Neuron (in vitro differentiated cells): ENCODE measurements around the gene NEO1.

ENCODE experiments used
- H2AFZ ChIP-seq: one replicate; pipeline ENCODE4 v1.6.1; 2013; ENCODE audit warnings: low read depth, mild to moderate bottlenecking, inconsistent platforms, low read length, moderate library complexity
- H3K27me3 ChIP-seq: one replicate; pipeline ENCODE4 v1.6.1; 2013; ENCODE audit warnings: low read length; ENCODE audit not compliant: insufficient read depth
- H3K36me3 ChIP-seq: one replicate; pipeline ENCODE4 v1.6.1; 2013; ENCODE audit warnings: low read length; ENCODE audit not compliant: insufficient read depth
- H3K4me1 ChIP-seq: one replicate; pipeline ENCODE4 v1.6.1; 2013; ENCODE audit warnings: low read length; ENCODE audit not compliant: insufficient read depth
- H3K4me3 ChIP-seq: 2 replicates; pipeline ENCODE4 v1.5.1; 2013; ENCODE audit warnings: mild to moderate bottlenecking, low read length, moderate library complexity
- H3K9me3 ChIP-seq: one replicate; pipeline ENCODE4 v1.6.1; 2013; ENCODE audit warnings: low read length

NEO1 gene

GRCh38 chr15:73069109-73069508 is 16.8 kb downstream of the NEO1 start:
- Histone ChIP-seq H3K4me3 (no peak overlapping the region), H3K27me3 (no peaks in the 10 kb centered on the region), H3K9me3 (no peaks in the 10 kb centered on the region), H2AFZ (no peak overlapping the region), H3K4me1 (no peaks in the 10 kb centered on the region), H3K36me3 (no peaks in the 10 kb centered on the region)

GRCh38 chr15:73072894-73073293 is 20.6 kb downstream of the NEO1 start:
- H3K9me3 ChIP-seq = no peaks in the 10 kb centered on the region
- no peak overlapping the region for H2AFZ ChIP-seq
- no peaks in the 10 kb centered on the region for H3K36me3 ChIP-seq
- H3K27me3 ChIP-seq = no peaks in the 10 kb centered on the region
- H3K4me1 ChIP-seq = no peaks in the 10 kb centered on the region
- no peak overlapping the region for H3K4me3 ChIP-seq

DNA sequence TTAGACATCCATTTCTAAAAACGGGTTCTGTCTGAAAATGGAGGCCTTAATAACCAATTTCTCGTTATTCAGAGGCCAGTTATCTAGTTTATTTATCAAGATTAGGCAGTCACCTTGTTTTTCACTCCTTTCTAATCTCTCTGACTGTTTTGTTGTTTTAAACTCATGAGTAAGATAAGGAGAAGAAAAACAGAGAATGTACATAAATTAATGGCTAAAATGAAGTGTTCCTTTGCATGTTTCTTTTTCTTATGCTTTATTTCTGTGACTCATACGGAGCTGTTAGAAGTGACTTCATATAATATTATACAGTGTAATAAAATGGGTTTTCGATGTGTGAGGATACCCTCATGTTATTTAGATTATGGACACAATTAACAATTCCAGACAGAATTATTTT is 22.0 kb downstream of the NEO1 start:
- no peak overlapping the region for H2AFZ ChIP-seq
- no peaks in the 10 kb centered on the region for H3K9me3 ChIP-seq
- no peaks in the 10 kb centered on the region for H3K27me3 ChIP-seq
- H3K4me3 ChIP-seq = no peak overlapping the region
- H3K4me1 ChIP-seq = no peaks in the 10 kb centered on the region
- no peaks in the 10 kb centered on the region for H3K36me3 ChIP-seq

- Histone ChIP-seq H3K4me3 (no peak overlapping the region), H2AFZ (no peak overlapping the region), H3K27me3 (no peaks in the 10 kb centered on the region), H3K36me3 (no peaks in the 10 kb centered on the region), H3K9me3 (no peaks in the 10 kb centered on the region), H3K4me1 (no peaks in the 10 kb centered on the region)
These were observed 23.0 kb downstream of the NEO1 start for GRCh38 chr15:73075160-73075859.

DNA sequence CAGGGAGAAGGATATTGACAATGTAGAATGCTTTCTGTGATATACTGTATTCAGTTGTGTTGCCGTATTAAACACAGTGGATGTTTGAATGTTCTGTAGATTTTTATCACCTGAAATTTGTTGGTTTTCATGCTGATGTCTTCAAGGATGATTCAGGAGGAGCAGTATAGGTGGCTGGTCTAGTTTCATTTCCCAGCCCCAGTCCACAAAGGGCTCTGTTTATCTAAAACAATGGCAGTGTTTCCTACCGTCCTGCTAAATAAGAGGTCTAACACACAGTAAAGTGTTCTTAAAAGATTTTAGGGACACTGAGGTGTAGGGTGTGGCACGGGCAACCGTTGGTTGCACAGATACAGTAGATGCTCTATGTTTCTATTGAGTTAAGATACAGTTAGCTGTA is 26.0 kb downstream of the NEO1 start:
- Histone ChIP-seq H3K4me3 (no peak overlapping the region), H3K4me1 (peaks cover 6% of the 10 kb centered on the region), H3K27me3 (no peaks in the 10 kb centered on the region), H3K36me3 (no peaks in the 10 kb centered on the region), H2AFZ (no peak overlapping the region), H3K9me3 (no peaks in the 10 kb centered on the region)

GRCh38 chr15:73078722-73079121 is 26.5 kb downstream of the NEO1 start:
- Histone ChIP-seq H3K4me1 (peaks cover 6% of the 10 kb centered on the region), H2AFZ (no peak overlapping the region), H3K36me3 (no peaks in the 10 kb centered on the region), H3K4me3 (no peak overlapping the region), H3K9me3 (no peaks in the 10 kb centered on the region), H3K27me3 (no peaks in the 10 kb centered on the region)

DNA sequence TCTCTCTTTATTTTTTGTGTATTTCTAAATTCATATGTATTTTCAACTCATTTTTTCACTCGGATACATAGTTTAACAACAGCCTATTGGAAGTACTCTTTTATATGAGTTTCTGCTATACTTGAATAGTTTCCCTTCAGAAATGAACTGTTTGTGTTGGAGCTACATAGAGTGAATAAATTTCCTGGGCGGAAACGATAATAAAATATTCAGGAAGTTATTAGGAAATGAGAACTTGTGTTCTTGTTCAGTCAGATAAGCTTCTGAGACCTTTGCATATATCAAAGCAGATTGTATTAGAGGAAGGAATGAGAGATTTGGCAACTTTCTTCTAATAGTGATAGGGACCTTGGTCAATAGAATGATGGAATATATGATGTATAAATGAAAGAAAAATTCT is 27.3 kb downstream of the NEO1 start:
- H3K4me3 ChIP-seq = no peak overlapping the region
- H3K36me3 ChIP-seq = no peaks in the 10 kb centered on the region
- peaks cover 6% of the 10 kb centered on the region for H3K4me1 ChIP-seq
- H2AFZ ChIP-seq = no peak overlapping the region
- no peaks in the 10 kb centered on the region for H3K9me3 ChIP-seq
- no peaks in the 10 kb centered on the region for H3K27me3 ChIP-seq

GRCh38 chr15:73081321-73081958 is 29.2 kb downstream of the NEO1 start:
- Histone ChIP-seq H3K9me3 (no peaks in the 10 kb centered on the region), H3K36me3 (no peaks in the 10 kb centered on the region), H3K27me3 (no peaks in the 10 kb centered on the region), H3K4me3 (no peak overlapping the region), H3K4me1 (peaks cover 6% of the 10 kb centered on the region), H2AFZ (no peak overlapping the region)

DNA sequence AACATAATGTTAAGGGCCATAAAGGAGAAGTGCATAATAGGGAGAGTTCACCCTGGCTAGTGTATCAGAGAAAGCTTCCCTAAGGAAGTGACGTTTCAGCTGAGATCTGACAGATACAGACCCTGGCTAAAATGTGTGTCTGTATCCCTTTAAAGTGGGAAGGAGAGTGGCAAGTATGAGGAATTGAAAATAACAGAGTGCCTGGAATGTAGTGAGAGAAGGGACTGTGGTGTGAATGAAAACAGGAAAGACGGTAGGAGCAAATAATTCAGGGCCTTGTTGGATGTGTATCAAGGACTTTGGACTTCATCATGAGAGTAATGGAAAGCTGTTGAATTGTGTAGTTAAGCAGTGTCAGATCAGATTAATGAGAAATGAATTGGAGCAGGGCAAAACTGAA is 30.5 kb downstream of the NEO1 start:
- H3K4me3 ChIP-seq = no peak overlapping the region
- H3K27me3 ChIP-seq = no peaks in the 10 kb centered on the region
- no peak overlapping the region for H2AFZ ChIP-seq
- peaks cover 6% of the 10 kb centered on the region for H3K4me1 ChIP-seq
- H3K9me3 ChIP-seq = no peaks in the 10 kb centered on the region
- no peaks in the 10 kb centered on the region for H3K36me3 ChIP-seq

DNA sequence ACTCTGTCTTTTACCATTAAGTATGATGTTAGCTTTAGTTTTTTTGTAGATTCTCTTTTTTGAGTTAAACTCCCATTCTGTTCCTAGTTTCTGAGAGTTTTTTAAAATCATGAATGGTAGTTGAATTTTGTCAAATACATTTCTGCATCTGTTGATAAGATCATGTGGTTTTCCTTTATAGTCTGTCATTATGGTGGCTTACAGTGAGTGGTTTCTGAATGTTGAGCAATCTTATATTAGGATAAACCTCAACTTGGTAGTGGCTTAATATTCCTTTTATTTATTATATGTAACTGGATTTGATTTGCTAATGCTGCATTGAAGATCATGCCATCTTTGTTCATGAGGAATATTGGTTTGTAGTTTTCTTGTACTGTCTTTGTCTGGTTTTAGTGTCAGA is 34.8 kb downstream of the NEO1 start:
- no peaks in the 10 kb centered on the region for H3K36me3 ChIP-seq
- no peak overlapping the region for H3K4me3 ChIP-seq
- H3K4me1 ChIP-seq = peaks cover 6% of the 10 kb centered on the region
- H3K27me3 ChIP-seq = no peaks in the 10 kb centered on the region
- no peak overlapping the region for H2AFZ ChIP-seq
- H3K9me3 ChIP-seq = no peaks in the 10 kb centered on the region

DNA sequence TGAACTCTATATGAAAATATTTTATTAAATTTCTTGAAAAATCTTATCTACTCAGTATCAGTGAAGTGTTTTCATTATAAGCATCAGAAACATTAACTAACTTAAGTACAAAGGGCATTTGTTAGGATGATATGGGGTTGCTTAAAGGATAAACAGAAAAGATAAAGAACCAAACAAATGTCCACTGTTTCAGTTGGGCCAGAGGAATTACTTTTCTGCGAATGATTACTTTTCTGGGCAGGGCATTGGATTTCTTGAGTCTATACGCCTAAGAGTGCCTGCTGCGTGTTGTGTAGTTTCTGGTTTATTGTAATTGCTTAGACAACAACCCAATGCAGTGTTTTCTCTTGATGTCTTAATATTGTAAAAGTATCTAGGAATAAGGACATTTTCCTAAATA is 52.8 kb downstream of the NEO1 start:
- no peak overlapping the region for H3K4me3 ChIP-seq
- H2AFZ ChIP-seq = no peak overlapping the region
- H3K4me1 ChIP-seq = no peaks in the 10 kb centered on the region

GRCh38 chr15:73108676-73109075 is 56.4 kb downstream of the NEO1 start:
- H3K9me3 ChIP-seq = no peaks in the 10 kb centered on the region
- H2AFZ ChIP-seq = no peak overlapping the region
- H3K4me1 ChIP-seq = no peaks in the 10 kb centered on the region
- H3K4me3 ChIP-seq = no peak overlapping the region
- H3K27me3 ChIP-seq = no peaks in the 10 kb centered on the region
- H3K36me3 ChIP-seq = no peaks in the 10 kb centered on the region

More for the DNA sequence above, 52.8 kb downstream of the NEO1 start:
- Histone ChIP-seq H3K36me3 (no peaks in the 10 kb centered on the region), H3K27me3 (no peaks in the 10 kb centered on the region), H3K9me3 (no peaks in the 10 kb centered on the region)

DNA sequence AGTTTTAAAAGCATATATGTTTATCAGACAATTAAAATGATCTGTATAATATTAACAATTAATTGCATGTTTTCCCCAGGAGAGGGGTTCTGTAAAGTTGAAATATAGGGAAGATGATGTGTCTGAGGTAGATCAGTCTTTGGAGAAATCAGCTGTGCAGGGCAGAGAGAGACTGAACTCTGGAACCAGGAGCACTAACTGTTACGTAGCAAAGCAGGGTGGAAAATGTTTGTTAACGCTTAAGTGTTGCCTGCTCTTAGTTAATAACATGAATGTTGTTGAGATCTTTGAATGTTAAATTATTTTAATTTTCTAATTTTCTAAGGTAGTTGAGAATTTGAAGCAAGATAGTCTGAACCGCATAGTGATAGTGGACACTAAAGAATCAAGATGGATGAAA is 57.5 kb downstream of the NEO1 start:
- Histone ChIP-seq H3K36me3 (no peaks in the 10 kb centered on the region), H3K4me3 (no peak overlapping the region), H2AFZ (no peak overlapping the region), H3K27me3 (no peaks in the 10 kb centered on the region), H3K4me1 (no peaks in the 10 kb centered on the region), H3K9me3 (no peaks in the 10 kb centered on the region)

DNA sequence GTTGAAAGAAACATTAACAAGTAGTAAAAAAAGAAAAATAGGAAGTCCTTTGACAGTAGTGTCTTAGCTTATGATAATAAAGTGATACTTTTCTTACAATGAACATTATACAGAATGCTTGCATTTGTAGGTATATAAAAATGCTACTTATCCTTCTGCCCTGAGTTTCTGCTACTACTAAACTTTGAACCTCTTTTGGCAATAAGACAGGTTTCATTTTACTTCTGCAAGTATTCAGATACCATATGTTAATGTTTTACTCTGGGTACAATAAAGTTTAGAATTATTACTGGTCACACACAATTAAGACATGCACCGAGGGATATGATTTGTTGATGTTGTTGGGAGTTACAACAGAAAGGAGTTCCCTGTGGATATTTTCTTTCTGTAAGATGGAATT is 57.9 kb downstream of the NEO1 start:
- no peaks in the 10 kb centered on the region for H3K9me3 ChIP-seq
- no peak overlapping the region for H3K4me3 ChIP-seq

More for the DNA sequence above, 57.9 kb downstream of the NEO1 start:
- no peak overlapping the region for H2AFZ ChIP-seq
- no peaks in the 10 kb centered on the region for H3K36me3 ChIP-seq
- no peaks in the 10 kb centered on the region for H3K27me3 ChIP-seq
- H3K4me1 ChIP-seq = no peaks in the 10 kb centered on the region
